Kidney epithelial cell (primary cell): ENCODE data around the gene KCNK10. TPM values are rescaled to one million over a fixed set of nuclear protein-coding genes. Genes with fewer than 3 reads are reported as not detected.

Experiments
- DNase-seq: peaks from one replicate; pipeline ENCODE4 v3.0.0-alpha.2; 2010; ENCODE audit warnings: low read depth
- H3K27me3 ChIP-seq: 2 replicates; pipeline ENCODE4 v1.6.0; 2011; ENCODE audit warnings: low read length; ENCODE audit not compliant: control insufficient read depth, insufficient read depth
- H3K36me3 ChIP-seq: 2 replicates; pipeline ENCODE4 v1.5.1; 2011; ENCODE audit warnings: low read length; ENCODE audit not compliant: control insufficient read depth, insufficient read depth
- H3K4me3 ChIP-seq: 2 replicates; pipeline ENCODE4 v1.5.1; 2011; ENCODE audit warnings: low read depth, mild to moderate bottlenecking, control low read depth, low read length
- total RNA-seq: library from RNA; depleted of rRNA; stranded (reverse); fragments of >200 nt; gene quantifications from 2 replicates; pipeline ENCODE4 v1.2.3, GENCODE V29; 2015
- TF ChIP-seq, protein P1 (sequence below): IDR thresholded peaks from 2 replicates; pipeline ENCODE4 v1.5.1; 2011; ENCODE audit warnings: mild to moderate bottlenecking, moderate library complexity, low read length, control low read depth, inconsistent platforms; ENCODE audit not compliant: insufficient read depth, poor library complexity, severe bottlenecking

The KCNK10 gene, protein sequence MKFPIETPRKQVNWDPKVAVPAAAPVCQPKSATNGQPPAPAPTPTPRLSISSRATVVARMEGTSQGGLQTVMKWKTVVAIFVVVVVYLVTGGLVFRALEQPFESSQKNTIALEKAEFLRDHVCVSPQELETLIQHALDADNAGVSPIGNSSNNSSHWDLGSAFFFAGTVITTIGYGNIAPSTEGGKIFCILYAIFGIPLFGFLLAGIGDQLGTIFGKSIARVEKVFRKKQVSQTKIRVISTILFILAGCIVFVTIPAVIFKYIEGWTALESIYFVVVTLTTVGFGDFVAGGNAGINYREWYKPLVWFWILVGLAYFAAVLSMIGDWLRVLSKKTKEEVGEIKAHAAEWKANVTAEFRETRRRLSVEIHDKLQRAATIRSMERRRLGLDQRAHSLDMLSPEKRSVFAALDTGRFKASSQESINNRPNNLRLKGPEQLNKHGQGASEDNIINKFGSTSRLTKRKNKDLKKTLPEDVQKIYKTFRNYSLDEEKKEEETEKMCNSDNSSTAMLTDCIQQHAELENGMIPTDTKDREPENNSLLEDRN
- 0.04 and 0.14 TPM in 2 replicates for total RNA-seq

- no peak for DNase-seq
- H3K27me3 ChIP-seq: peaks cover 62% of the 10 kb centered on the region
These were observed at the start of gene KCNK10 for GRCh38 chr14:88323086-88323522. TSS of gene KCNK10 (minus strand) at chr14:88323269. CDS start at chr14:88322798, 471 bp downstream.

DNA sequence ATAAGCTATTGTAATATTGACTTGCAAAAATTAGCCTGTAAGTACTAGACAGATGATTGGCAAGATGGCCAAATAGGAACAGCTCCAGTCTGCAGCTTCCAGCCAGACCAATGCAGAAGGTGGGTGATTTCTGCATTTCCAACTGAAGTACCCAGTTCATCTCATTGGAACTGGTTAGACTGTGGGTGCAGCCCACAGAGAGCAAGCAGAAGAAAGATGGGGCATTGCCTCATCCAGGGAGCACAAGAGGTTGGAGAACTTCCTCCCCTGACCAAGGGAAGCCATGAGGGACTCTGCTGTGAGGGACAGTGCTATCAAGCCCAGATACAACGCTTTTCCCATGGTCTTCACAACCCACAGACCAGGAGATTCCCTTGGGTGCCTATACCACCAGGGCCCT is 46.4 kb upstream of the KCNK10 start:
- no peak for DNase-seq
- Histone ChIP-seq H3K4me3 (no peak overlapping the region), H3K27me3 (no peaks in the 10 kb centered on the region), H3K36me3 (no peaks in the 10 kb centered on the region)
- TF ChIP-seq, protein P1, sequence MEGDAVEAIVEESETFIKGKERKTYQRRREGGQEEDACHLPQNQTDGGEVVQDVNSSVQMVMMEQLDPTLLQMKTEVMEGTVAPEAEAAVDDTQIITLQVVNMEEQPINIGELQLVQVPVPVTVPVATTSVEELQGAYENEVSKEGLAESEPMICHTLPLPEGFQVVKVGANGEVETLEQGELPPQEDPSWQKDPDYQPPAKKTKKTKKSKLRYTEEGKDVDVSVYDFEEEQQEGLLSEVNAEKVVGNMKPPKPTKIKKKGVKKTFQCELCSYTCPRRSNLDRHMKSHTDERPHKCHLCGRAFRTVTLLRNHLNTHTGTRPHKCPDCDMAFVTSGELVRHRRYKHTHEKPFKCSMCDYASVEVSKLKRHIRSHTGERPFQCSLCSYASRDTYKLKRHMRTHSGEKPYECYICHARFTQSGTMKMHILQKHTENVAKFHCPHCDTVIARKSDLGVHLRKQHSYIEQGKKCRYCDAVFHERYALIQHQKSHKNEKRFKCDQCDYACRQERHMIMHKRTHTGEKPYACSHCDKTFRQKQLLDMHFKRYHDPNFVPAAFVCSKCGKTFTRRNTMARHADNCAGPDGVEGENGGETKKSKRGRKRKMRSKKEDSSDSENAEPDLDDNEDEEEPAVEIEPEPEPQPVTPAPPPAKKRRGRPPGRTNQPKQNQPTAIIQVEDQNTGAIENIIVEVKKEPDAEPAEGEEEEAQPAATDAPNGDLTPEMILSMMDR: no peak

More at GRCh38 chr14:88323086-88323522, at the start of gene KCNK10:
- TF ChIP-seq, protein P1: no peak
- Histone ChIP-seq H3K4me3 (peak within 1 kb of the TSS; percentile 32), H3K36me3 (no peaks in the 10 kb centered on the region)

- Histone ChIP-seq H3K36me3 (no peaks in the 10 kb centered on the region), H3K4me3 (no peak overlapping the region), H3K27me3 (no peaks in the 10 kb centered on the region)
- TF ChIP-seq, protein P1: no peak
- no peak for DNase-seq
These were observed 41.8 kb upstream of the KCNK10 start for GRCh38 chr14:88364710-88365413.

- Histone ChIP-seq H3K27me3 (no peaks in the 10 kb centered on the region), H3K36me3 (no peaks in the 10 kb centered on the region), H3K4me3 (no peak overlapping the region)
- no peak for DNase-seq
- TF ChIP-seq, protein P1: no peak
These were observed 40.6 kb upstream of the KCNK10 start for GRCh38 chr14:88363644-88364043.

- Histone ChIP-seq H3K27me3 (no peaks in the 10 kb centered on the region), H3K4me3 (no peak overlapping the region), H3K36me3 (no peaks in the 10 kb centered on the region)
- DNase-seq: no peak
- TF ChIP-seq, protein P1: no peak
These were observed 36.4 kb upstream of the KCNK10 start for GRCh38 chr14:88359500-88359899.
